IMR-90 (cell line): ENCODE results near the gene CEP135. TPM values are rescaled to one million over a fixed set of nuclear protein-coding genes. Genes with fewer than 3 reads are reported as not detected.

Source experiments
- ATAC-seq: fragments of 200-7000 bp; cut with Tn5 transposase; 2 replicates; pipeline ENCODE4 v1.9.1; 2020; ENCODE audit warnings: low read depth, mild to moderate bottlenecking, moderate library complexity
- BruUV-seq: library from RNA; stranded (reverse); fragments of 400-500 nt; replicated peaks from 2 replicates; lab custom pipeline; 2021; lab: Mats Ljungman, UMichigan
- CTCF ChIA-PET: fragments of 300-600 bp; formaldehyde crosslinking; extraction: SDS; loops from one replicate; lab custom pipeline; 2021; ENCODE audit warnings: antibody characterized with exemption; lab: Yijun Ruan, JAX
- POLR2A ChIA-PET: fragments of 300-600 bp; sonication (Branson Sonifier 250); formaldehyde crosslinking; loops from one replicate; lab custom pipeline; 2022; ENCODE audit warnings: antibody characterized with exemption; ENCODE audit not compliant: unreplicated experiment; lab: Charles Lee
- DNase-seq: peaks from one replicate; pipeline ENCODE4 v3.0.0; 2013
- H2AFZ ChIP-seq: replicated peaks from 2 replicates; pipeline ENCODE3; 2013; ENCODE audit warnings: low read length, mild to moderate bottlenecking; ENCODE audit not compliant: poor library complexity
- H2AK5ac ChIP-seq: 2 replicates; pipeline ENCODE4 v1.6.1; 2013; ENCODE audit warnings: low read depth, low read length, inconsistent platforms
- H2AK9ac ChIP-seq: replicated peaks from 2 replicates; pipeline ENCODE3; 2013; ENCODE audit warnings: mild to moderate bottlenecking, low read depth, low read length, moderate library complexity; ENCODE audit not compliant: poor library complexity
- H2BK120ac ChIP-seq: 2 replicates; pipeline ENCODE4 v1.6.1; 2013; ENCODE audit warnings: low read depth, low read length, inconsistent platforms
- H2BK15ac ChIP-seq: 3 replicates; pipeline ENCODE4 v1.6.1; 2013; ENCODE audit warnings: low read depth, low read length, inconsistent platforms
- H2BK20ac ChIP-seq: 2 replicates; pipeline ENCODE4 v1.6.1; 2013; ENCODE audit warnings: low read depth, mild to moderate bottlenecking, inconsistent platforms, low read length, moderate library complexity
- H2BK5ac ChIP-seq: 2 replicates; pipeline ENCODE4 v1.6.1; 2013; ENCODE audit warnings: mild to moderate bottlenecking, low read depth, low read length, inconsistent platforms; ENCODE audit not compliant: poor library complexity, severe bottlenecking
- H3K14ac ChIP-seq: replicated peaks from 2 replicates; pipeline ENCODE4 v1.6.1; 2013; ENCODE audit warnings: low read depth, low read length, inconsistent platforms
- H3K18ac ChIP-seq: 2 replicates; pipeline ENCODE4 v1.6.1; 2013; ENCODE audit warnings: low read depth, low read length, control low read depth
- H3K23ac ChIP-seq: 2 replicates; pipeline ENCODE4 v1.6.1; 2013; ENCODE audit warnings: low read depth, low read length, inconsistent platforms
- H3K27ac ChIP-seq: 2 replicates; pipeline ENCODE4 v1.5.1; 2013; ENCODE audit warnings: mild to moderate bottlenecking, control low read depth, low read length; ENCODE audit not compliant: insufficient read depth
- H3K27me3 ChIP-seq: 2 replicates; pipeline ENCODE4 v1.6.1; 2013; ENCODE audit warnings: low read length; ENCODE audit not compliant: control insufficient read depth, insufficient read depth
- H3K36me3 ChIP-seq: 2 replicates; pipeline ENCODE4 v1.6.1; 2013; ENCODE audit warnings: low read length, mixed read lengths; ENCODE audit not compliant: control insufficient read depth, insufficient read depth
- H3K4ac ChIP-seq: 2 replicates; pipeline ENCODE4 v1.6.1; 2013; ENCODE audit warnings: low read depth, low read length, inconsistent platforms
- H3K4me1 ChIP-seq: 2 replicates; pipeline ENCODE4 v1.6.1; 2013; ENCODE audit warnings: low read length, mixed read lengths; ENCODE audit not compliant: control insufficient read depth, insufficient read depth
- H3K4me2 ChIP-seq: 2 replicates; pipeline ENCODE4 v1.6.1; 2013; ENCODE audit warnings: low read depth, mild to moderate bottlenecking, control low read depth, low read length, moderate library complexity
- H3K4me3 ChIP-seq: 2 replicates; pipeline ENCODE4 v1.5.1; 2013; ENCODE audit warnings: low read depth, mild to moderate bottlenecking, control low read depth, low read length, moderate library complexity; ENCODE audit not compliant: insufficient read depth
- H3K56ac ChIP-seq: 2 replicates; pipeline ENCODE4 v1.6.1; 2013; ENCODE audit warnings: low read length, inconsistent platforms; ENCODE audit not compliant: insufficient read depth; ENCODE audit errors: extremely low read depth
- H3K79me1 ChIP-seq, 2 experiments: 2 replicates each; pipeline ENCODE4 v1.6.1; 2013; ENCODE audit warnings: low read length in 2 of 2, inconsistent platforms in 1 of 2, low read depth in 1 of 2
- H3K9ac ChIP-seq: 2 replicates; pipeline ENCODE4 v1.6.1; 2013; ENCODE audit warnings: low read depth, low read length, control low read depth
- H3K9me1 ChIP-seq: 2 replicates; pipeline ENCODE4 v1.6.1; 2013; ENCODE audit warnings: low read length, inconsistent platforms; ENCODE audit not compliant: insufficient read depth
- H3K9me3 ChIP-seq: 2 replicates; pipeline ENCODE4 v1.6.1; 2013; ENCODE audit warnings: low read length; ENCODE audit not compliant: control insufficient read depth, insufficient read depth
- H4K20me1 ChIP-seq: 2 replicates; pipeline ENCODE4 v1.6.1; 2013; ENCODE audit warnings: low read length, inconsistent platforms; ENCODE audit not compliant: insufficient read depth
- H4K5ac ChIP-seq: 2 replicates; pipeline ENCODE4 v1.6.1; 2013; ENCODE audit warnings: mild to moderate bottlenecking, low read depth, low read length, control low read depth
- H4K8ac ChIP-seq, 2 experiments: 2 replicates each; pipeline ENCODE4 v1.6.1; 2013; ENCODE audit warnings: low read depth in 2 of 2, low read length in 2 of 2, control low read depth in 1 of 2, inconsistent platforms in 1 of 2
- H4K91ac ChIP-seq: 2 replicates; pipeline ENCODE4 v1.6.1; 2013; ENCODE audit warnings: low read depth, low read length, inconsistent platforms; ENCODE audit not compliant: insufficient read depth
- BHLHE40 ChIP-seq: fragments of 150-350 bp; IDR thresholded peaks from 2 replicates; pipeline ENCODE4 v1.6.1; 2016; ENCODE audit warnings: mild to moderate bottlenecking, low read depth, low read length
- CEBPB ChIP-seq: IDR thresholded peaks from 2 replicates; pipeline ENCODE4 v1.6.1; 2012; ENCODE audit warnings: low read depth, low read length, improper control_type of control experiment
- CHD1 ChIP-seq: IDR thresholded peaks from 2 replicates; pipeline ENCODE4 v1.6.1; 2012; ENCODE audit warnings: low read depth, low read length, improper control_type of control experiment
- ELK1 ChIP-seq: fragments of 150-350 bp; IDR thresholded peaks from 2 replicates; pipeline ENCODE4 v1.6.1; 2016; ENCODE audit warnings: low read depth, mild to moderate bottlenecking, low read length, moderate library complexity, borderline replicate concordance
- FOS ChIP-seq: fragments of 150-350 bp; IDR thresholded peaks from 2 replicates; pipeline ENCODE4 v1.6.1; 2016; ENCODE audit warnings: low read depth, low read length
- MAFK ChIP-seq: IDR thresholded peaks from 2 replicates; pipeline ENCODE4 v1.6.1; 2012; ENCODE audit warnings: low read depth, low read length, improper control_type of control experiment
- MAZ ChIP-seq: IDR thresholded peaks from 2 replicates; pipeline ENCODE4 v1.6.1; 2012; ENCODE audit warnings: low read depth, mild to moderate bottlenecking, low read length, improper control_type of control experiment, moderate library complexity, borderline replicate concordance
- MXI1 ChIP-seq: IDR thresholded peaks from 2 replicates; pipeline ENCODE4 v1.6.1; 2012; ENCODE audit warnings: low read depth, mild to moderate bottlenecking, low read length, moderate library complexity, borderline replicate concordance
- NFE2L2 ChIP-seq: fragments of 150-350 bp; IDR thresholded peaks from 2 replicates; pipeline ENCODE4 v1.6.1; 2016; ENCODE audit warnings: low read depth, mild to moderate bottlenecking, low read length
- POLR2A ChIP-seq: IDR thresholded peaks from 2 replicates; pipeline ENCODE4 v1.6.1; 2012; ENCODE audit warnings: mild to moderate bottlenecking, low read depth, low read length
- RAD21 ChIP-seq: IDR thresholded peaks from 2 replicates; pipeline ENCODE4 v1.6.1; 2012; ENCODE audit warnings: low read length, improper control_type of control experiment
- RCOR1 ChIP-seq: IDR thresholded peaks from 2 replicates; pipeline ENCODE4 v1.6.1; 2012; ENCODE audit warnings: mild to moderate bottlenecking, low read length, improper control_type of control experiment; ENCODE audit not compliant: insufficient replicate concordance
- RFX5 ChIP-seq: IDR thresholded peaks from 2 replicates; pipeline ENCODE4 v1.8.0; 2012; ENCODE audit warnings: low read depth, mild to moderate bottlenecking, low read length, moderate library complexity
- SMC3 ChIP-seq: fragments of 150-350 bp; IDR thresholded peaks from 2 replicates; pipeline ENCODE4 v1.6.1; 2016; ENCODE audit warnings: low read depth, mild to moderate bottlenecking, antibody characterized with exemption, low read length, moderate library complexity
- USF2 ChIP-seq: fragments of 150-350 bp; IDR thresholded peaks from 2 replicates; pipeline ENCODE4 v1.6.1; 2017; ENCODE audit warnings: mild to moderate bottlenecking, antibody characterized with exemption, low read length, low read depth
- WGBS, 2 experiments: methylation state at CpG; one replicate each; pipeline versions ENCODE4 v1.1.5 to v1.1.7; 2013; ENCODE audit warnings: missing lambda C conversion rate in 2 of 2; ENCODE audit not compliant: insufficient read length in 1 of 2; ENCODE audit errors: extremely low coverage in 2 of 2; 5-methylcytosine and 5-hydroxymethylcytosine counted together
- dilution Hi-C: fragments of 300-500 bp; cut with HindIII; formaldehyde crosslinking; loops from one replicate; pipeline ENCODE4 v1.14.3; 2018; ENCODE audit warnings: low sequenced_read_pairs; ENCODE audit not compliant: unreplicated experiment
- in situ Hi-C: fragments of 300-500 bp; cut with MboI; formaldehyde crosslinking; loops from 3 replicates; pipeline ENCODE4 v1.14.3; 2019; ENCODE audit warnings: low sequenced_read_pairs, inconsistent platforms, mixed read lengths
- intact Hi-C: fragments of 100-400 bp; cut with micrococcal nuclease; formaldehyde crosslinking; loops from 2 replicates; pipeline ENCODE4 v1.10.0; 2022
- polyA plus RNA-seq, 3 experiments: library from polyadenylated mRNA; depleted of rRNA; stranded (reverse); fragments of >200 nt; gene quantifications; 2 replicates each; pipeline ENCODE4 v1.2.3, GENCODE V29; 2012; ENCODE audit warnings: low replicate concordance in 1 of 3
- total RNA-seq: library from RNA; depleted of rRNA; stranded (reverse); fragments of >200 nt; gene quantifications from 2 replicates; pipeline ENCODE4 v1.2.3, GENCODE V29; 2012
- TF ChIP-seq, protein P1 (sequence below): conservative IDR thresholded peaks from 2 replicates; pipeline ENCODE4 v1.5.1; 2012; ENCODE audit warnings: mild to moderate bottlenecking, low read depth, low read length, improper control_type of control experiment

CEP135 gene
- total and polyA plus RNA-seq, 2 of the 4 experiments (the other 2 are of a cell fraction) = 2.7 to 3.2 TPM

- ChIA-PET POLR2A (no interaction called here), CTCF (interaction anchor here (0.7 to 1.0 kb wide), 2 partner anchors 17 to 898 kb away, joined by 3 read pairs; no protein-coding TSS in a partner anchor)
- 25% methylated on average over 1 of the region's 2 CpGs; no CpG with 5 or more reads in 1 of the 2 experiments for WGBS, 2 experiments
- DNase-seq (no peak), ATAC-seq (no peak; the same call in none of the 2 replicates)
- Histone ChIP-seq H2AK9ac (no peak overlapping the region), H3K18ac (peak overlapping the region; percentile 90), H2BK120ac (peak overlapping the region; percentile 86), H3K36me3 (no peaks in the 10 kb centered on the region), H4K5ac (peak overlapping the region; percentile 80), H2BK15ac (peak overlapping the region; percentile 79; the same call in 1 of the 3 replicates), H2AFZ (peak overlapping the region; percentile 66), H3K27ac (peak overlapping the region; percentile 62; the same call in 1 of the 2 replicates), H4K20me1 (no peaks in the 10 kb centered on the region), H2BK20ac (peak overlapping the region; percentile 71), H3K79me1 (no peaks in the 10 kb centered on the region), H3K14ac (peak overlapping the region; percentile 32; the same call in 1 of the 2 replicates), H2AK5ac (no peak overlapping the region), H4K8ac (peak overlapping the region in 1 of 2 experiments; percentile 86; a peak in 1 of 4 replicates), H3K9me3 (no peaks in the 10 kb centered on the region), H3K4ac (peak overlapping the region; percentile 55; the same call in 1 of the 2 replicates), H2BK5ac (no peak overlapping the region), H3K4me1 (peaks cover 8% of the 10 kb centered on the region), H3K9ac (no peak overlapping the region), H4K91ac (peak overlapping the region; percentile 70; the same call in 1 of the 2 replicates), H3K9me1 (peaks cover 11% of the 10 kb centered on the region; the same call in 1 of the 2 replicates), H3K4me3 (no peak overlapping the region), H3K27me3 (no peaks in the 10 kb centered on the region), H3K4me2 (no peak overlapping the region), H3K56ac (no peak overlapping the region), H3K23ac (no peak overlapping the region; the same call in 1 of the 2 replicates)
- in situ Hi-C loops (no loop called here), dilution Hi-C loops (no loop called here), intact Hi-C loops (no loop called here)
- no peak for TF ChIP-seq FOS
- no peak for TF ChIP-seq MAFK
- TF ChIP-seq, protein P1, sequence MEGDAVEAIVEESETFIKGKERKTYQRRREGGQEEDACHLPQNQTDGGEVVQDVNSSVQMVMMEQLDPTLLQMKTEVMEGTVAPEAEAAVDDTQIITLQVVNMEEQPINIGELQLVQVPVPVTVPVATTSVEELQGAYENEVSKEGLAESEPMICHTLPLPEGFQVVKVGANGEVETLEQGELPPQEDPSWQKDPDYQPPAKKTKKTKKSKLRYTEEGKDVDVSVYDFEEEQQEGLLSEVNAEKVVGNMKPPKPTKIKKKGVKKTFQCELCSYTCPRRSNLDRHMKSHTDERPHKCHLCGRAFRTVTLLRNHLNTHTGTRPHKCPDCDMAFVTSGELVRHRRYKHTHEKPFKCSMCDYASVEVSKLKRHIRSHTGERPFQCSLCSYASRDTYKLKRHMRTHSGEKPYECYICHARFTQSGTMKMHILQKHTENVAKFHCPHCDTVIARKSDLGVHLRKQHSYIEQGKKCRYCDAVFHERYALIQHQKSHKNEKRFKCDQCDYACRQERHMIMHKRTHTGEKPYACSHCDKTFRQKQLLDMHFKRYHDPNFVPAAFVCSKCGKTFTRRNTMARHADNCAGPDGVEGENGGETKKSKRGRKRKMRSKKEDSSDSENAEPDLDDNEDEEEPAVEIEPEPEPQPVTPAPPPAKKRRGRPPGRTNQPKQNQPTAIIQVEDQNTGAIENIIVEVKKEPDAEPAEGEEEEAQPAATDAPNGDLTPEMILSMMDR = no peak
- TF ChIP-seq SMC3 = no peak
- no peak for TF ChIP-seq POLR2A
- no peak for TF ChIP-seq RAD21
- no peak for TF ChIP-seq BHLHE40
- TF ChIP-seq USF2 = no peak
- no peak for TF ChIP-seq NFE2L2
- no peak for TF ChIP-seq RFX5
- no peak for TF ChIP-seq MXI1
- no peak for TF ChIP-seq RCOR1
- no peak for TF ChIP-seq ELK1
- TF ChIP-seq CEBPB = no peak
- no peak for TF ChIP-seq MAZ
- TF ChIP-seq CHD1 = no peak
- no TSS peak for BruUV-seq
Measured at GRCh38 chr4:55931043-55931442, 17.7 kb upstream of the CEP135 start.
